DND-41 (cell line): ENCODE results near the gene SNX20.

Experiments
- ATAC-seq: fragments of 200-7000 bp; cut with Tn5 transposase; 3 replicates; pipeline ENCODE4 v1.9.1; 2021; ENCODE audit warnings: low read depth; ENCODE audit not compliant: insufficient read depth
- DNase-seq: peaks from one replicate; pipeline ENCODE4 v3.0.0-alpha.2; 2020
- H2AFZ ChIP-seq: 2 replicates; pipeline ENCODE4 v1.6.0; 2012; ENCODE audit warnings: low read depth, low read length
- H3K27ac ChIP-seq: 2 replicates; pipeline ENCODE4 v1.5.1; 2012; ENCODE audit warnings: low read length, inconsistent platforms
- H3K27me3 ChIP-seq: fragments of 200-600 bp; sonication (generic); 2 replicates; pipeline ENCODE4 v1.6.0; 2012; ENCODE audit warnings: low read length, mild to moderate bottlenecking, inconsistent platforms; ENCODE audit not compliant: insufficient read depth, poor library complexity
- H3K36me3 ChIP-seq: 2 replicates; pipeline ENCODE4 v1.5.1; 2012; ENCODE audit warnings: low read length, inconsistent platforms; ENCODE audit not compliant: insufficient read depth
- H3K4me1 ChIP-seq: 2 replicates; pipeline ENCODE4 v1.5.1; 2012; ENCODE audit warnings: mild to moderate bottlenecking, low read length; ENCODE audit not compliant: insufficient read depth
- H3K4me2 ChIP-seq: 2 replicates; pipeline ENCODE4 v1.6.0; 2012; ENCODE audit warnings: mild to moderate bottlenecking, moderate library complexity, low read length, inconsistent platforms; ENCODE audit not compliant: insufficient read depth
- H3K4me3 ChIP-seq, 2 experiments: fragments of 200-600 bp in 1 of 2; shearing (Covaris generic) in 1 of 2; 2 replicates each; pipeline ENCODE4 v1.5.1; 2012 to 2016; ENCODE audit warnings: inconsistent platforms in 2 of 2, low read length in 2 of 2, mild to moderate bottlenecking in 2 of 2, low read depth in 1 of 2, moderate library complexity in 1 of 2
- H3K79me2 ChIP-seq: 2 replicates; pipeline ENCODE4 v1.6.0; 2012; ENCODE audit warnings: low read length, inconsistent platforms; ENCODE audit not compliant: insufficient read depth
- H3K9ac ChIP-seq: 2 replicates; pipeline ENCODE4 v1.6.0; 2012; ENCODE audit warnings: low read depth, mild to moderate bottlenecking, inconsistent platforms, low read length, moderate library complexity
- H3K9me3 ChIP-seq: 2 replicates; pipeline ENCODE4 v1.5.1; 2012; ENCODE audit warnings: low read length, moderate library complexity, mild to moderate bottlenecking, inconsistent platforms; ENCODE audit not compliant: insufficient read depth, severe bottlenecking
- H4K20me1 ChIP-seq: 2 replicates; pipeline ENCODE4 v1.6.0; 2012; ENCODE audit warnings: low read length; ENCODE audit not compliant: insufficient read depth
- EZH2 ChIP-seq: IDR thresholded peaks from 3 replicates; pipeline ENCODE4 v1.6.1; 2012; ENCODE audit warnings: borderline replicate concordance, low read depth, mild to moderate bottlenecking, moderate library complexity, low read length, inconsistent platforms; ENCODE audit not compliant: severe bottlenecking
- TF ChIP-seq, protein P1 (sequence below): IDR thresholded peaks from 2 replicates; pipeline ENCODE4 v1.5.1; 2012; ENCODE audit warnings: borderline replicate concordance, low read length, moderate library complexity, mild to moderate bottlenecking; ENCODE audit not compliant: poor library complexity, severe bottlenecking; ENCODE audit errors: extremely low read depth

SNX20 gene

DNA sequence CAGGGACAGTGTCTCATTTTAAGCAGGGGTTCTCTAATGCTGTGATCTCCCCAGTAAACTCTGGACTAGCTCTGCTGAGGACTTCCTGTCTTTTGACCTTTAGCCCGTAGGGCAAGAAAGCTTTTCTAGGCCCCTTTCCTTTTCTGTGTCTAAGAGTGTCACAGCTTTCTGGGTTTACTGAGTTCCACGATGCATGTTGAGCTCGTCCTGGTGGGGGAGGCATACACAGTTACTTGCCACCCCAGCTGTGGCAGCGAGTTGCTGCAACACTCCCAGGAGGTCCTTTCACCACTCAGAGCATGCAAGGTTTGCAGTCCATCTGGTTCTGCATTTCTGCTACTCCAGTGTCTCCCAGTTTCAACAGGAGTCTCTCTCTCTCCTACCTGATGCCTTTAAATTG is 36.0 kb upstream of the SNX20 start:
- no peaks in the 10 kb centered on the region for H3K27me3 ChIP-seq
- TF ChIP-seq EZH2: no peak
- TF ChIP-seq, protein P1, sequence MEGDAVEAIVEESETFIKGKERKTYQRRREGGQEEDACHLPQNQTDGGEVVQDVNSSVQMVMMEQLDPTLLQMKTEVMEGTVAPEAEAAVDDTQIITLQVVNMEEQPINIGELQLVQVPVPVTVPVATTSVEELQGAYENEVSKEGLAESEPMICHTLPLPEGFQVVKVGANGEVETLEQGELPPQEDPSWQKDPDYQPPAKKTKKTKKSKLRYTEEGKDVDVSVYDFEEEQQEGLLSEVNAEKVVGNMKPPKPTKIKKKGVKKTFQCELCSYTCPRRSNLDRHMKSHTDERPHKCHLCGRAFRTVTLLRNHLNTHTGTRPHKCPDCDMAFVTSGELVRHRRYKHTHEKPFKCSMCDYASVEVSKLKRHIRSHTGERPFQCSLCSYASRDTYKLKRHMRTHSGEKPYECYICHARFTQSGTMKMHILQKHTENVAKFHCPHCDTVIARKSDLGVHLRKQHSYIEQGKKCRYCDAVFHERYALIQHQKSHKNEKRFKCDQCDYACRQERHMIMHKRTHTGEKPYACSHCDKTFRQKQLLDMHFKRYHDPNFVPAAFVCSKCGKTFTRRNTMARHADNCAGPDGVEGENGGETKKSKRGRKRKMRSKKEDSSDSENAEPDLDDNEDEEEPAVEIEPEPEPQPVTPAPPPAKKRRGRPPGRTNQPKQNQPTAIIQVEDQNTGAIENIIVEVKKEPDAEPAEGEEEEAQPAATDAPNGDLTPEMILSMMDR: no peak
- ATAC-seq: no peak
- no peaks in the 10 kb centered on the region for H3K79me2 ChIP-seq
- no peaks in the 10 kb centered on the region for H3K36me3 ChIP-seq
- no peak overlapping the region for H3K4me2 ChIP-seq
- no peak overlapping the region for H3K27ac ChIP-seq
- H2AFZ ChIP-seq: no peak overlapping the region
- DNase-seq: no peak
- H4K20me1 ChIP-seq: no peaks in the 10 kb centered on the region
- H3K4me1 ChIP-seq: peaks cover 7% of the 10 kb centered on the region
- H3K9ac ChIP-seq: no peak overlapping the region
- no peak overlapping the region for H3K4me3 ChIP-seq
- H3K9me3 ChIP-seq: no peaks in the 10 kb centered on the region

GRCh38 chr16:50712956-50713355 is 31.8 kb upstream of the SNX20 start:
- Histone ChIP-seq H3K4me2 (no peak overlapping the region), H3K27me3 (no peaks in the 10 kb centered on the region), H3K9ac (no peak overlapping the region), H3K4me3 (no peak overlapping the region), H3K9me3 (no peaks in the 10 kb centered on the region), H3K79me2 (no peaks in the 10 kb centered on the region), H3K36me3 (no peaks in the 10 kb centered on the region), H2AFZ (no peak overlapping the region), H3K27ac (no peak overlapping the region), H3K4me1 (no peaks in the 10 kb centered on the region), H4K20me1 (no peaks in the 10 kb centered on the region; the same call in 1 of the 2 replicates)
- no peak for DNase-seq
- TF ChIP-seq EZH2: no peak
- TF ChIP-seq, protein P1: no peak
- ATAC-seq: no peak

- Histone ChIP-seq H2AFZ (no peak overlapping the region), H3K27ac (no peak overlapping the region), H4K20me1 (no peaks in the 10 kb centered on the region; the same call in 1 of the 2 replicates), H3K9ac (no peak overlapping the region), H3K79me2 (no peaks in the 10 kb centered on the region), H3K9me3 (no peaks in the 10 kb centered on the region), H3K4me2 (no peak overlapping the region), H3K4me3 (no peak overlapping the region), H3K4me1 (no peaks in the 10 kb centered on the region), H3K36me3 (no peaks in the 10 kb centered on the region), H3K27me3 (no peaks in the 10 kb centered on the region)
- no peak for DNase-seq
- no peak for ATAC-seq
- TF ChIP-seq, protein P1: no peak
- no peak for TF ChIP-seq EZH2
These were observed 31.4 kb upstream of the SNX20 start for GRCh38 chr16:50712560-50712898.

GRCh38 chr16:50711862-50712559 is 30.9 kb upstream of the SNX20 start:
- H3K27me3 ChIP-seq: no peaks in the 10 kb centered on the region
- H3K4me3 ChIP-seq: no peak overlapping the region
- H3K4me2 ChIP-seq: no peak overlapping the region
- no peak overlapping the region for H2AFZ ChIP-seq
- no peak for ATAC-seq
- no peak for DNase-seq
- no peak overlapping the region for H3K27ac ChIP-seq
- no peaks in the 10 kb centered on the region for H3K79me2 ChIP-seq
- no peaks in the 10 kb centered on the region for H3K9me3 ChIP-seq
- H3K4me1 ChIP-seq: no peaks in the 10 kb centered on the region
- H3K36me3 ChIP-seq: no peaks in the 10 kb centered on the region
- H3K9ac ChIP-seq: no peak overlapping the region
- TF ChIP-seq, protein P1: no peak
- no peak for TF ChIP-seq EZH2
- no peaks in the 10 kb centered on the region; the same call in 1 of the 2 replicates for H4K20me1 ChIP-seq
